Keratinocyte (primary cell): ENCODE measurements around the gene KDM4B. TPM values are rescaled to one million over a fixed set of nuclear protein-coding genes. Genes with fewer than 3 reads are reported as not detected.

ENCODE experiments used
- DNase-seq: peaks from one replicate; pipeline ENCODE4 v3.0.0-alpha.2; 2011; ENCODE audit warnings: low read depth, missing footprints, low spot score
- FAIRE-seq: peaks from 2 replicates; lab custom pipeline; 2011; peaks lifted over from hg19 to GRCh38; lab: Jason Lieb, UNC
- H2AFZ ChIP-seq: 2 replicates; pipeline ENCODE4 v1.6.0; 2012; ENCODE audit warnings: low read length, control low read depth, inconsistent platforms; ENCODE audit not compliant: control insufficient read depth
- H3K27ac ChIP-seq: 2 replicates; pipeline ENCODE4 v1.5.1; 2011; ENCODE audit warnings: low read length; ENCODE audit not compliant: control insufficient read depth, insufficient read depth
- H3K27me3 ChIP-seq: 3 replicates; pipeline ENCODE4 v1.6.0; 2011; ENCODE audit warnings: low read length; ENCODE audit not compliant: control insufficient read depth, insufficient read depth; ENCODE audit errors: extremely low read depth
- H3K36me3 ChIP-seq, 2 experiments: 2 replicates in 1 of 2; 3 replicates in 1 of 2; pipeline ENCODE4 v1.5.1; 2011; ENCODE audit warnings: low read length in 2 of 2, mild to moderate bottlenecking in 1 of 2; ENCODE audit not compliant: control insufficient read depth in 2 of 2, insufficient read depth in 2 of 2; ENCODE audit errors: extremely low read depth in 1 of 2
- H3K4me1 ChIP-seq: 3 replicates; pipeline ENCODE4 v1.5.1; 2011; ENCODE audit warnings: low read length; ENCODE audit not compliant: control insufficient read depth, insufficient read depth; ENCODE audit errors: extremely low read depth
- H3K4me2 ChIP-seq: 3 replicates; pipeline ENCODE4 v1.6.0; 2011; ENCODE audit warnings: low read depth, low read length; ENCODE audit not compliant: control insufficient read depth, insufficient read depth; ENCODE audit errors: extremely low read depth
- H3K4me3 ChIP-seq, 3 experiments: fragments of 200-600 bp in 1 of 3; sonication (generic) in 1 of 3; 2 replicates in 2 of 3; 3 replicates in 1 of 3; pipeline ENCODE4 v1.5.1; 2011 to 2016; ENCODE audit warnings: low read length in 3 of 3, mild to moderate bottlenecking in 3 of 3, control low read depth in 2 of 3, inconsistent platforms in 1 of 3, low read depth in 1 of 3, mixed read lengths in 1 of 3, mixed run types in 1 of 3, moderate library complexity in 1 of 3; ENCODE audit not compliant: control insufficient read depth in 2 of 3, insufficient read depth in 2 of 3; ENCODE audit errors: extremely low read depth in 1 of 3
- H3K79me2 ChIP-seq: 2 replicates; pipeline ENCODE4 v1.6.0; 2012; ENCODE audit warnings: low read length; ENCODE audit not compliant: control insufficient read depth, insufficient read depth
- H3K9ac ChIP-seq: 3 replicates; pipeline ENCODE4 v1.6.0; 2011; ENCODE audit warnings: low read length; ENCODE audit not compliant: control insufficient read depth, insufficient read depth; ENCODE audit errors: extremely low read depth
- H3K9me1 ChIP-seq: 3 replicates; pipeline ENCODE4 v1.6.0; 2011; ENCODE audit warnings: low read length; ENCODE audit not compliant: control insufficient read depth, insufficient read depth; ENCODE audit errors: extremely low read depth
- H3K9me3 ChIP-seq: 2 replicates; pipeline ENCODE4 v1.5.1; 2012; ENCODE audit warnings: low read depth, low read length; ENCODE audit not compliant: control insufficient read depth
- H4K20me1 ChIP-seq: 3 replicates; pipeline ENCODE4 v1.6.0; 2011; ENCODE audit warnings: low read length; ENCODE audit not compliant: control insufficient read depth, insufficient read depth; ENCODE audit errors: extremely low read depth
- CTCF ChIP-seq, 3 experiments: IDR thresholded peaks in 1 of 3; conservative IDR thresholded peaks in 1 of 3; optimal IDR thresholded peaks in 1 of 3; 2 replicates in 2 of 3; 3 replicates in 1 of 3; pipeline versions ENCODE3 to v1.5.1; 2011; ENCODE audit warnings: low read length in 3 of 3, mild to moderate bottlenecking in 3 of 3, moderate library complexity in 2 of 3, control low read depth in 1 of 3, inconsistent platforms in 1 of 3; ENCODE audit not compliant: insufficient read depth in 2 of 3; ENCODE audit errors: extremely low read depth in 1 of 3
- EZH2 ChIP-seq: IDR thresholded peaks from one replicate; pipeline ENCODE4 v1.6.1; 2012; ENCODE audit warnings: inconsistent platforms, mild to moderate bottlenecking, low read length, moderate library complexity
- dilution Hi-C: fragments of 300-500 bp; cut with MboI; formaldehyde crosslinking; loops from one replicate; pipeline ENCODE4 v1.7.0; 2020; ENCODE audit warnings: low sequenced_read_pairs; ENCODE audit not compliant: extremely low pct_ligation_motif_present
- polyA plus RNA-seq, 5 experiments: library from polyadenylated mRNA; depleted of rRNA in 3 of 5; stranded (reverse) in 3 of 5; stranded (forward) in 1 of 5; unstranded in 1 of 5; fragments of >200 nt; gene quantifications; 1 replicate in 1 of 5; 2 replicates in 3 of 5; 3 replicates in 1 of 5; pipeline versions ENCODE4 v1.2.1 to v1.2.3, GENCODE V29; 2011 to 2012; ENCODE audit warnings: missing spikeins in 2 of 5, low read depth in 1 of 5, low replicate concordance in 1 of 5

Gene KDM4B
- polyA plus RNA-seq, 1 donor (not counting 4 experiments of a cell fraction or from before 2014, with no cell fraction given), result 6.2 TPM

DNA sequence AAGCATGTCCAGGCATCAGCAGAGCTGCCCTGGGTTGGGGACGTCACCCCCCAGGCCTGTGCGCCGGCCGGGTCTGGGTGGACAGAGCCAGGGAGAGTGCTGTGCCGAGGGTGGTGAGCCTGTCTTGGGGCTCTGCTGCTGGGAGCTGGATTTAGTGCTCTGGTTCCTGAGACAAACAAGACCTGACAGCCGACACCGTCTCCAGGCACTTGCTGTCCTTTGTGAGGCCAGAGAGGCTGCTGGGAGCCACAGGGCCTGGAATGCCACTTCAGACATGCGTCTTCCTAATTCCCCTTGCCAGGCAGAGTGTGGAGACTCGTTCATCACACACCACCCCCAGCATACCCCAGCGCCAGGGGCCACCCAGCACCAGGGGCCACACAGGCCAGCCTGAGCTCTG lies 165.8 kb downstream of the KDM4B start:
- Histone ChIP-seq H3K4me3 (no peak overlapping the region), H3K36me3 (peaks cover 5 to 37% of the 10 kb centered on the region in 2 experiments), H3K9me1 (no peaks in the 10 kb centered on the region), H3K9me3 (no peaks in the 10 kb centered on the region), H3K4me1 (peaks cover 3% of the 10 kb centered on the region), H3K79me2 (no peaks in the 10 kb centered on the region), H3K27ac (no peak overlapping the region), H2AFZ (no peak overlapping the region), H3K9ac (no peak overlapping the region), H3K27me3 (no peaks in the 10 kb centered on the region), H4K20me1 (no peaks in the 10 kb centered on the region), H3K4me2 (no peak overlapping the region)
- FAIRE-seq, result no peak
- no peak for DNase-seq
- no peak for TF ChIP-seq EZH2
- TF ChIP-seq CTCF (optimal IDR thresholded peaks at IDR 0.05 in 1 of 3, IDR thresholded peaks at IDR 0.05 in 1 of 3, conservative IDR thresholded peaks at IDR 0.05 in 1 of 3; ENCODE audit: extremely low read depth in 1 of 3, insufficient read depth in 2 of 3, low read length in 3 of 3), result no peak
- dilution Hi-C loops, result no loop called here

GRCh38 chr19:5136073-5136855 lies 167.4 kb downstream of the KDM4B start:
- no peaks in the 10 kb centered on the region for H3K9me3 ChIP-seq
- H4K20me1 ChIP-seq, result no peaks in the 10 kb centered on the region
- no peak overlapping the region for H3K4me3 ChIP-seq
- H3K9ac ChIP-seq, result no peak overlapping the region
- H3K36me3 ChIP-seq, result peaks cover 5 to 40% of the 10 kb centered on the region in 2 experiments
- dilution Hi-C loops, result no loop called here
- no peaks in the 10 kb centered on the region for H3K27me3 ChIP-seq
- no peak for TF ChIP-seq CTCF (optimal IDR thresholded peaks at IDR 0.05 in 1 of 3, IDR thresholded peaks at IDR 0.05 in 1 of 3, conservative IDR thresholded peaks at IDR 0.05 in 1 of 3; ENCODE audit: extremely low read depth in 1 of 3, insufficient read depth in 2 of 3, low read length in 3 of 3)
- no peak for TF ChIP-seq EZH2
- no peak overlapping the region for H2AFZ ChIP-seq
- no peaks in the 10 kb centered on the region for H3K79me2 ChIP-seq
- H3K27ac ChIP-seq, result no peak overlapping the region
- H3K4me2 ChIP-seq, result no peak overlapping the region
- no peak for DNase-seq
- H3K4me1 ChIP-seq, result peaks cover 3% of the 10 kb centered on the region
- FAIRE-seq, result no peak
- H3K9me1 ChIP-seq, result no peaks in the 10 kb centered on the region
